Transverse colon (tissue), 4 donors: Measurements from ENCODE around the gene NFAT5. TPM values are rescaled to one million over a fixed set of nuclear protein-coding genes. Genes with fewer than 3 reads are reported as not detected.
"Not testable (repeated sequence)": the region's sequence is repeated elsewhere in the genome, so short reads cannot be mapped to it uniquely, and the experiment has no call there.

Experiments used
- DNase-seq: peaks from one replicate; pipeline ENCODE4 v3.0.0-alpha.2; 2019
- H3K27ac ChIP-seq, 4 donors: fragments of 200-600 bp; sonication (generic); 2 replicates each; pipeline ENCODE4 v1.5.1; 2016 to 2018; ENCODE audit warnings: inconsistent platforms in 4 of 4
- H3K27me3 ChIP-seq: fragments of 200-600 bp; sonication (generic); 2 replicates; pipeline ENCODE4 v1.5.1; 2017; ENCODE audit warnings: inconsistent platforms
- H3K36me3 ChIP-seq, 4 donors: fragments of 200-600 bp; sonication (generic); 2 replicates each; pipeline ENCODE4 v1.5.1; 2017 to 2019; ENCODE audit warnings: inconsistent platforms in 4 of 4
- H3K4me1 ChIP-seq, 4 donors: fragments of 200-600 bp; sonication (generic); 2 replicates each; pipeline ENCODE4 v1.5.1; 2017 to 2020; ENCODE audit warnings: inconsistent platforms in 4 of 4
- H3K4me3 ChIP-seq, 4 donors: fragments of 200-600 bp; sonication (generic); 1 replicate in 1 of 4; 2 replicates in 3 of 4; pipeline versions ENCODE4 v1.5.1 to v1.6.1; 2017 to 2019; ENCODE audit warnings: inconsistent platforms in 4 of 4
- H3K9me3 ChIP-seq, 2 donors: fragments of 200-600 bp; sonication (generic); 2 replicates each; pipeline ENCODE4 v1.5.1; 2017 to 2019; ENCODE audit warnings: inconsistent platforms in 2 of 2
- CTCF ChIP-seq, 5 experiments: fragments of 200-600 bp in 3 of 5; fragments of 450-650 bp in 2 of 5; sonication (generic) in 3 of 5; IDR thresholded peaks; 1 replicate in 2 of 5; 2 replicates in 3 of 5; pipeline ENCODE4 v1.5.1; 2016 to 2017; ENCODE audit warnings: antibody characterized with exemption in 5 of 5, inconsistent platforms in 3 of 5, mild to moderate bottlenecking in 2 of 5, moderate library complexity in 1 of 5
- EP300 ChIP-seq: sonication (generic); formaldehyde crosslinking; IDR thresholded peaks from one replicate; pipeline ENCODE4 v1.6.1; 2017; ENCODE audit warnings: antibody characterized with exemption, low read depth
- POLR2A ChIP-seq: fragments of 450-650 bp; IDR thresholded peaks from one replicate; pipeline ENCODE4 v1.6.1; 2016; ENCODE audit warnings: antibody characterized with exemption, mild to moderate bottlenecking, moderate library complexity
- POLR2AphosphoS5 ChIP-seq, 3 donors: sonication (generic); formaldehyde crosslinking; IDR thresholded peaks; one replicate each; pipeline ENCODE4 v1.6.1; 2016; ENCODE audit warnings: antibody characterized with exemption in 3 of 3
- WGBS, 2 donors: methylation state at CpG; one replicate each; pipeline ENCODE4 v1.1.5; 2018; ENCODE audit warnings: low coverage in 1 of 2; 5-methylcytosine and 5-hydroxymethylcytosine counted together
- in situ Hi-C, 4 donors: fragments of 200-750 bp; cut with MboI; loops; one replicate each; pipeline versions ENCODE4 v1.15.0 to v1.15.1; 2017; ENCODE audit warnings: low sequenced_read_pairs in 3 of 4, low pct_ligation_motif_present in 1 of 4, low pct_unique_long_range_greater_than_20kb in 1 of 4
- intact Hi-C: fragments of 100-400 bp; cut with DNase I; formaldehyde crosslinking; loops from one replicate; pipeline ENCODE4 v1.15.1; 2023; ENCODE audit warnings: low total_unique reads
- total RNA-seq, 4 donors: library from RNA; depleted of rRNA; stranded (reverse); fragments of >200 nt; gene quantifications; one replicate each; pipeline ENCODE4 v1.1.0, GENCODE V29; 2016

The NFAT5 gene
- total RNA-seq, 4 donors from 2014 or later, result 37.3 to 131 (median 88.8) TPM

GRCh38 chr16:69724981-69725479, 159.3 kb downstream of the NFAT5 start:
- TF ChIP-seq POLR2A (no peak), CTCF (IDR thresholded peaks at IDR 0.05) (no peak), POLR2AphosphoS5 (IDR thresholded peaks at IDR 0.05) (no peak), EP300 (no peak)
- peak overlapping the region; percentile 90 to 92 (median 90) for H3K27ac ChIP-seq
- no peaks in the 10 kb centered on the region for H3K36me3 ChIP-seq
- H3K4me3 ChIP-seq, result peak overlapping the region in 2 of 4 donors; percentile 11 to 40
- intact Hi-C loops (no loop called here), in situ Hi-C loops (loop anchor here in 1 of 4 donors (25.0 kb wide), 1 partner anchor 338 kb away; the partner anchor contains the start of gene TERF2)
- DNase-seq, result no peak
- no peaks in the 10 kb centered on the region for H3K9me3 ChIP-seq
- H3K27me3 ChIP-seq, result no peaks in the 10 kb centered on the region
- 63 to 65% methylated on average over 4 to 6 of the region's 6 CpGs for WGBS, 2 donors
- H3K4me1 ChIP-seq, result peaks cover 0 to 50% (median 41%) of the 10 kb centered on the region in 4 donors

GRCh38 chr16:69725480-69726312, 159.9 kb downstream of the NFAT5 start:
- in situ Hi-C loops, result no loop called here
- Histone ChIP-seq H3K27me3 (no peaks in the 10 kb centered on the region), H3K36me3 (no peaks in the 10 kb centered on the region), H3K4me3 (peak overlapping the region; percentile 9 to 58 (median 38)), H3K27ac (peak overlapping the region; percentile 90 to 92 (median 90)), H3K9me3 (no peaks in the 10 kb centered on the region), H3K4me1 (peaks cover 0 to 49% (median 41%) of the 10 kb centered on the region in 4 donors)
- no peak for DNase-seq
- TF ChIP-seq POLR2AphosphoS5 (IDR thresholded peaks at IDR 0.05) (no peak), EP300 (no peak), CTCF (IDR thresholded peaks at IDR 0.05) (no peak), POLR2A (no peak)
- intact Hi-C loops, result no loop called here
- 66 to 80% methylated on average over 7 to 32 of the region's 32 CpGs for WGBS, 2 donors

- Histone ChIP-seq H3K27me3 (no peaks in the 10 kb centered on the region), H3K4me1 (peaks cover 0 to 44% (median 40%) of the 10 kb centered on the region in 4 donors), H3K27ac (peak within 1 kb of the TSS; percentile 90 to 92 (median 90)), H3K36me3 (no peaks in the 10 kb centered on the region), H3K4me3 (peak within 1 kb of the TSS; percentile 29 to 58 (median 38)), H3K9me3 (no peaks in the 10 kb centered on the region)
- WGBS, 2 donors, result 0% methylated on average over 1 to 23 of the region's 31 CpGs
- in situ Hi-C loops (no loop called here), intact Hi-C loops (no loop called here)
- DNase-seq, result peak; percentile 96
- TF ChIP-seq POLR2AphosphoS5 (IDR thresholded peaks at IDR 0.05) (peak; percentile 85 to 94 (median 91)), EP300 (no peak), POLR2A (peak; percentile 90)
Observed at GRCh38 chr16:69726313-69727060, 160.7 kb downstream of the NFAT5 start, which contains the start of gene NQO1. Gene NQO1, minus strand, starts transcription at chr16:69726560. Its CDS starts 121 bp downstream, at chr16:69726439.

- in situ Hi-C loops (no loop called here), intact Hi-C loops (no loop called here)
- peaks cover 0 to 42% (median 40%) of the 10 kb centered on the region in 4 donors for H3K4me1 ChIP-seq
- DNase-seq, result no peak
- 87 to 97% methylated on average over 5 of the region's 5 CpGs for WGBS, 2 donors
- no peaks in the 10 kb centered on the region for H3K27me3 ChIP-seq
- no peaks in the 10 kb centered on the region for H3K9me3 ChIP-seq
- no peaks in the 10 kb centered on the region for H3K36me3 ChIP-seq
- H3K27ac ChIP-seq, result peak overlapping the region; percentile 90 to 92 (median 90)
- no peak for TF ChIP-seq POLR2A
- no peak for TF ChIP-seq CTCF (IDR thresholded peaks at IDR 0.05)
- no peak for TF ChIP-seq EP300
- no peak overlapping the region for H3K4me3 ChIP-seq
Observed at GRCh38 chr16:69727916-69728270, 162.1 kb downstream of the NFAT5 start.

- intact Hi-C loops, H3K27ac ChIP-seq, H3K4me3 ChIP-seq, DNase-seq, in situ Hi-C loops, H3K9me3 ChIP-seq, H3K36me3 ChIP-seq, H3K27me3 ChIP-seq: not testable (repeated sequence)
- peaks cover 0 to 35% (median 32%) of the 10 kb centered on the region in 4 donors for H3K4me1 ChIP-seq
- 79 to 80% methylated on average over 2 to 4 of the region's 4 CpGs for WGBS, 2 donors
Observed at GRCh38 chr16:69729030-69729429, 163.3 kb downstream of the NFAT5 start.

GRCh38 chr16:69731280-69731679, 165.5 kb downstream of the NFAT5 start:
- H3K9me3 ChIP-seq, H3K36me3 ChIP-seq, intact Hi-C loops, DNase-seq, H3K27ac ChIP-seq, in situ Hi-C loops, H3K4me3 ChIP-seq, H3K27me3 ChIP-seq: not testable (repeated sequence)
- 99 to 100% methylated on average over 1 to 4 of the region's 5 CpGs for WGBS, 2 donors
- H3K4me1 ChIP-seq, result peaks cover 0 to 15% (median 13%) of the 10 kb centered on the region in 4 donors
